Lower leg skin (tissue), 4 donors: ENCODE data around the gene CEP112. TPM values are rescaled to one million over a fixed set of nuclear protein-coding genes. Genes with fewer than 3 reads are reported as not detected.

Experiments
- DNase-seq, 2 donors: peaks; one replicate each; pipeline ENCODE4 v3.0.0-alpha.2; 2019; ENCODE audit warnings: low spot score in 2 of 2
- H3K4me3 ChIP-seq: fragments of 200-600 bp; sonication (generic); 2 replicates; pipeline ENCODE4 v1.5.1; 2017; ENCODE audit warnings: mild to moderate bottlenecking, low read depth; ENCODE audit not compliant: poor library complexity, severe bottlenecking
- POLR2A ChIP-seq, 2 donors: fragments of 450-650 bp; IDR thresholded peaks; one replicate each; pipeline ENCODE4 v1.6.1; 2016 to 2017; ENCODE audit warnings: antibody characterized with exemption in 2 of 2, mild to moderate bottlenecking in 1 of 2, moderate library complexity in 1 of 2
- WGBS, 2 donors: methylation state at CpG; one replicate each; pipeline ENCODE4 v1.1.5; 2018; 5-methylcytosine and 5-hydroxymethylcytosine counted together
- intact Hi-C: fragments of 100-400 bp; cut with DNase I; formaldehyde crosslinking; loops from one replicate; pipeline ENCODE4 v1.15.0; 2023; ENCODE audit warnings: low total_unique reads
- total RNA-seq, 4 donors: library from RNA; depleted of rRNA; stranded (reverse); fragments of >200 nt; gene quantifications; one replicate each; pipeline ENCODE4 v1.1.0, GENCODE V29; 2016
- TF ChIP-seq, protein P1 (sequence below), 3 donors: fragments of 450-650 bp; IDR thresholded peaks; one replicate each; pipeline ENCODE4 v1.5.1; 2016; ENCODE audit warnings: antibody characterized with exemption in 3 of 3, mild to moderate bottlenecking in 3 of 3, moderate library complexity in 2 of 3

The CEP112 gene
- total RNA-seq, 4 donors from 2014 or later: 1.6 to 7.6 (median 3.6) TPM

- WGBS, 2 donors: 76 to 86% methylated on average over 5 of the region's 5 CpGs
- intact Hi-C loops: no loop called here
- no peak for DNase-seq
Observed at GRCh38 chr17:65699459-65699858, 492.5 kb downstream of the CEP112 start.

GRCh38 chr17:65698381-65699061, 493.4 kb downstream of the CEP112 start:
- intact Hi-C loops: no loop called here
- H3K4me3 ChIP-seq: no peak overlapping the region
- DNase-seq: no peak
- WGBS, 2 donors: 55 to 60% methylated on average over 11 of the region's 11 CpGs
- no peak for TF ChIP-seq POLR2A (IDR thresholded peaks at IDR 0.05)
- TF ChIP-seq, protein P1, sequence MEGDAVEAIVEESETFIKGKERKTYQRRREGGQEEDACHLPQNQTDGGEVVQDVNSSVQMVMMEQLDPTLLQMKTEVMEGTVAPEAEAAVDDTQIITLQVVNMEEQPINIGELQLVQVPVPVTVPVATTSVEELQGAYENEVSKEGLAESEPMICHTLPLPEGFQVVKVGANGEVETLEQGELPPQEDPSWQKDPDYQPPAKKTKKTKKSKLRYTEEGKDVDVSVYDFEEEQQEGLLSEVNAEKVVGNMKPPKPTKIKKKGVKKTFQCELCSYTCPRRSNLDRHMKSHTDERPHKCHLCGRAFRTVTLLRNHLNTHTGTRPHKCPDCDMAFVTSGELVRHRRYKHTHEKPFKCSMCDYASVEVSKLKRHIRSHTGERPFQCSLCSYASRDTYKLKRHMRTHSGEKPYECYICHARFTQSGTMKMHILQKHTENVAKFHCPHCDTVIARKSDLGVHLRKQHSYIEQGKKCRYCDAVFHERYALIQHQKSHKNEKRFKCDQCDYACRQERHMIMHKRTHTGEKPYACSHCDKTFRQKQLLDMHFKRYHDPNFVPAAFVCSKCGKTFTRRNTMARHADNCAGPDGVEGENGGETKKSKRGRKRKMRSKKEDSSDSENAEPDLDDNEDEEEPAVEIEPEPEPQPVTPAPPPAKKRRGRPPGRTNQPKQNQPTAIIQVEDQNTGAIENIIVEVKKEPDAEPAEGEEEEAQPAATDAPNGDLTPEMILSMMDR (IDR thresholded peaks at IDR 0.05): no peak

More at GRCh38 chr17:65699459-65699858, 492.5 kb downstream of the CEP112 start:
- no peak for TF ChIP-seq POLR2A (IDR thresholded peaks at IDR 0.05)
- TF ChIP-seq, protein P1 (IDR thresholded peaks at IDR 0.05): no peak
- no peak overlapping the region for H3K4me3 ChIP-seq

DNA sequence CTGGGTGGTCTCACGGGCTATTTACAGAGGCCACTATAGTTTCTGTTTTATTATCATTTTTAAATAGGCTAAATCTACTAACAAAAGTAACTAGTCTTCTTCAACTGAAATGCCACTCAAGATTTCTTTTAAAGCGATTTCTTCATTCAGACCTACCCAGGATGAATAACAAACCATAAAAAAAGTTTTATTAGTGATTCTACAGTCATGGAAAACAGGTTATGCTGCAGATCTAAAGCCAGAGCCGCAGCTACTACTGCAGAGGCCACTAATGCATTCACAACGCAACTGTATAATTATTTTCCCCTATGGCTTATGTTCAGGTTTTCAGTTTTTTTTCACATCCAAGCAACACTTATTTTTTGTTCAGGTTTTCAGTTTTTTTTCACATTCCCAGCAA, 494.3 kb downstream of the CEP112 start:
- no peak overlapping the region for H3K4me3 ChIP-seq
- intact Hi-C loops: no loop called here
- TF ChIP-seq POLR2A (IDR thresholded peaks at IDR 0.05): no peak
- TF ChIP-seq, protein P1 (IDR thresholded peaks at IDR 0.05): no peak
- 71 to 76% methylated on average over 4 of the region's 4 CpGs for WGBS, 2 donors
- DNase-seq: no peak

DNA sequence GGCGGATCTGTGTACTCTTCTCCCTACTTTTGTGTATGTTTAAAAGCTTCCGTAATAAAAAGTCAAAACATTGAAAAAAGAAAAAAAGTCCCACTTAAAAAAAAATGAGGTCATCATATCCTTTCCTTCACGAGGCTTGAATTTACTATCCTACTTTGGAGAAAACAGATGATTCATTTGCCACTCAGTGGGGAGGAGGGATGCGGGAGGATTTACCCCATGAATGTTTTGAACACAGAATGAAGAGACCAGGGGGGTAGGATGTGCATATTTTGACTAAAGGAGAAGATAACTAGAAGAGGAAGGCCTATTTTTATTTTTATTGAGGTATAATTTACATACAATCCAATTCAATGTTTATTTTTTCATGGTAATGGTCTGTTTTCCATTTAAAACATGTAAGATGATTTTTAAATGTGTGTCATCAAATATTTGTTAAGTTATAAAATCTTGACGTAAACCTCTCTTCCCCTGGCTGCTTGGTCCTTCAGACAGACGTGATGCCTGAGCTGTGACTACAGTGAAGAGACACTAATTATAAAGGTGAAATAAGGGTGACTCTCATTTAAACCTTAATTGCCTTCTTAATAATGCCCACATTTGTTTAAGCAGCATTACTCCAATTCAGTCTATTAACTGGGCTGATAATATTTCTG, 495.1 kb downstream of the CEP112 start:
- no peak for TF ChIP-seq POLR2A (IDR thresholded peaks at IDR 0.05)
- TF ChIP-seq, protein P1 (IDR thresholded peaks at IDR 0.05): no peak
- intact Hi-C loops: no loop called here
- DNase-seq: no peak
- WGBS, 2 donors: 65 to 75% methylated on average over 6 of the region's 6 CpGs
- no peak overlapping the region for H3K4me3 ChIP-seq

- intact Hi-C loops: no loop called here
- no peak for TF ChIP-seq POLR2A (IDR thresholded peaks at IDR 0.05)
- 89 to 96% methylated on average over 3 of the region's 3 CpGs for WGBS, 2 donors
- DNase-seq: no peak
- H3K4me3 ChIP-seq: no peak overlapping the region
Observed at GRCh38 chr17:65694601-65695000, 497.3 kb downstream of the CEP112 start.

DNA sequence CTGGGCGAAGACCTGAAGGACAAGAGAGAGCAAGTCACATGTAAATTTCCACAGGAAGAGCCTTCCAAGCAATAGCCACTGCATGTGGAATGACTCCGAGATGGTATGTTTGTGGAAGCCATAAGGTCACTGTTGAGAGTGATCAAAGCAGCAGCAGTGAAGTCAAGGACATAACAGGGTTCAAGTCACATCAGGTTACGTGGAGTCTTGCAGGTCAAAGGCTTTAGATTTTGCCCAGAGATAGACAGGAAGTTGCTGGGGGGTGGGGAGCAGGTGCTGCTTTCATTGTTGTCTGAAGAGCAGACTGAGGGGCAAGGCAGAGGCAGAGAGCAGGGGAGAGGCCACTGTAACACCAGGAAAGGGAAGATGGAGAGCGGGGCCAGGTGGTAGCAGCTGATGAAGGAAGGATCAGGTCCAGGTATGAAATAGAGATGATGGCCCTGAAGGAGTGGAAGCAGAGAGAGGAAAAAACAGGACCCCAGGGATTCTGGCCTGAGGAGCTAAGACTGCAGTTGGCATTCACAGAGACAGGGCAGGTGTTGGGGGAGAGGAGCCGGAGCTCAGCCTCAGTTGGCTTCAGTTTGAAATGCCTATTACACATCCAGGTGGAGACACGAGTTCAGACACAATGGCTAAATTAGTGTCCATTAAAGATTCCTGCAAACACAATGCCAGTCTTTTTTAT, 501.2 kb downstream of the CEP112 start:
- intact Hi-C loops: no loop called here
- WGBS, 2 donors: 78 to 83% methylated on average over 6 of the region's 6 CpGs
- DNase-seq: no peak
- TF ChIP-seq, protein P1 (IDR thresholded peaks at IDR 0.05): peak in 1 of 3 donors; percentile 39
- TF ChIP-seq POLR2A (IDR thresholded peaks at IDR 0.05): no peak
- no peak overlapping the region for H3K4me3 ChIP-seq
